GM12878 (cell line): Measurements from ENCODE around the gene ELK4.

Experiments
- CTCF ChIP-seq, 3 experiments: IDR thresholded peaks in 2 of 3; conservative IDR thresholded peaks in 1 of 3; 2 replicates each; pipeline ENCODE4 v1.5.1; 2011; ENCODE audit warnings: low read depth in 3 of 3, low read length in 3 of 3, mild to moderate bottlenecking in 3 of 3, control low read depth in 2 of 3, moderate library complexity in 2 of 3, inconsistent platforms in 1 of 3, mixed read lengths in 1 of 3; ENCODE audit not compliant: control insufficient read depth in 2 of 3, insufficient read depth in 1 of 3; ENCODE audit errors: extremely low read depth in 1 of 3
- E2F4 ChIP-seq: IDR thresholded peaks from 2 replicates; pipeline ENCODE4 v1.6.1; 2012; ENCODE audit warnings: low read depth, low read length, improper control_type of control experiment
- MYC ChIP-seq: IDR thresholded peaks from 2 replicates; pipeline ENCODE4 v1.6.1; 2011; ENCODE audit warnings: mild to moderate bottlenecking, low read length, moderate library complexity, inconsistent platforms; ENCODE audit not compliant: insufficient read depth, insufficient replicate concordance, insufficient read length, severe bottlenecking
- NR2C1 ChIP-seq: fragments of 450-650 bp; IDR thresholded peaks from 2 replicates; pipeline ENCODE4 v1.6.1; 2017; ENCODE audit warnings: antibody characterized with exemption, mild to moderate bottlenecking, moderate library complexity
- REST ChIP-seq: IDR thresholded peaks from 2 replicates; pipeline ENCODE4 v1.6.1; 2012; ENCODE audit warnings: mild to moderate bottlenecking, low read depth, low read length
- RFX5 ChIP-seq: IDR thresholded peaks from 2 replicates; pipeline ENCODE4 v1.6.1; 2011; ENCODE audit warnings: low read depth, low read length, improper control_type of control experiment
- SIN3A ChIP-seq: IDR thresholded peaks from 2 replicates; pipeline ENCODE4 v1.6.1; 2012; ENCODE audit warnings: low read depth, low read length, improper control_type of control experiment
- SRF ChIP-seq, 2 experiments: IDR thresholded peaks; 2 replicates each; pipeline ENCODE4 v1.6.1; 2011; ENCODE audit warnings: low read depth in 2 of 2, low read length in 2 of 2, mild to moderate bottlenecking in 1 of 2, moderate library complexity in 1 of 2
- YY1 ChIP-seq: IDR thresholded peaks from 2 replicates; pipeline ENCODE4 v1.6.1; 2011; ENCODE audit warnings: low read depth, mild to moderate bottlenecking, low read length
- ZNF274 ChIP-seq: IDR thresholded peaks from one replicate; pipeline ENCODE4 v1.8.0; 2011; ENCODE audit not compliant: insufficient read length, insufficient read depth

GRCh38 chr1:205639567-205639966 lies 7.8 kb upstream of the ELK4 start:
- no peak for TF ChIP-seq REST
- TF ChIP-seq MYC: no peak
- no peak for TF ChIP-seq ZNF274
- TF ChIP-seq RFX5: no peak
- no peak for TF ChIP-seq CTCF (IDR thresholded peaks at IDR 0.05 in 2 of 3, conservative IDR thresholded peaks at IDR 0.05 in 1 of 3; ENCODE audit: control insufficient read depth in 2 of 3, extremely low read depth in 1 of 3, insufficient read depth in 1 of 3, low read depth in 3 of 3, low read length in 3 of 3)
- no peak for TF ChIP-seq YY1
- no peak for TF ChIP-seq E2F4
- TF ChIP-seq SIN3A: no peak
- TF ChIP-seq NR2C1: no peak
- TF ChIP-seq SRF (IDR thresholded peaks at IDR 0.05; ENCODE audit: low read depth in 2 of 2, low read length in 2 of 2): no peak
